GM13977 (cell line): ENCODE measurements around the gene CUX1.
"Not testable (repeated sequence)": the region's sequence is repeated elsewhere in the genome, so short reads cannot be mapped to it uniquely, and the experiment has no call there.

Source experiments
- DNase-seq: peaks from one replicate; pipeline ENCODE4 v3.0.0; 2012; ENCODE audit warnings: low spot score
- CTCF ChIP-seq: IDR thresholded peaks from 2 replicates; pipeline ENCODE4 v1.5.1; 2012; ENCODE audit warnings: mild to moderate bottlenecking, control low read depth; ENCODE audit not compliant: insufficient read depth; ENCODE audit errors: extremely low read depth, missing control alignments
- in situ Hi-C: fragments of 300-500 bp; cut with MboI; formaldehyde crosslinking; loops from one replicate; pipeline ENCODE4 v1.12.0; 2022; ENCODE audit warnings: low sequenced_read_pairs, low pct_unique_long_range_greater_than_20kb, mixed read lengths, inconsistent platforms; ENCODE audit not compliant: unreplicated experiment

Gene CUX1

DNA sequence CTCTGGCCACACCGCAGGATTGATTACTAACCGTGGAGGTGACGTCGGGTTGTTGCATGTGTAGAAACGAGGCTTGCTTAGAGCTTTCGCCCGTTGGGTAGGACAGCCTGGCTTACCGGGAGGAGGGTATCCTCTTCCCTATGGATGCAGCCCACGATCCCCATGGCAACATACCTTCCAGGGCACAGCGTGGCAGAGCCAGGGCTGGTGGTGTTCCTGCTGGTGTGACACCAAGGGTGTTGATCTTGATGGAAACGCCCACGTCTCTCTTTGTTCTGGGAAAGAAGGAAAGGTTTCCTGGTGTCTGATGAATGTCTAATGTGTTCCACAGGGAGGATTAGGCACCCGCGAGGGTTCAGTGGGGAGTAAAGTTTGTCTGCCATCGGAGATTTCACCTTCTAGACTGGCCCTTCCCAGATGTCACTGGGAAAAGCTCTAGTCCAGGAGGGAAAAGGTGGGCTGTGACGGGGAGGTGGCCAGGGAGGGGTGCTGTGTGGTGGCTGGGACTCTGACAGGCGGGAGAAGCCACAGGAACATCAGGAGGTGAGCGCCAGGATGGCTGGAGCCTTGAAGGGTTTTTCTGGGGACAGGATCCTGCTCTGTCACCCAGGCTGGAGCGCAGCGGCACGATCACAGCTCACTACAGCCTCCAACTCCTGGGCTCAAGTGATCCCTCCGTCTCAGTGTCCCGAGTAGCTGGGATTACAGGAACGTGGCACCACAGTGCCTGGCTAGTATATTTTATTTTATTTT, 102.1 kb downstream of the CUX1 start:
- DNase-seq = no peak
- in situ Hi-C loops = no loop called here
- TF ChIP-seq CTCF = no peak

DNA sequence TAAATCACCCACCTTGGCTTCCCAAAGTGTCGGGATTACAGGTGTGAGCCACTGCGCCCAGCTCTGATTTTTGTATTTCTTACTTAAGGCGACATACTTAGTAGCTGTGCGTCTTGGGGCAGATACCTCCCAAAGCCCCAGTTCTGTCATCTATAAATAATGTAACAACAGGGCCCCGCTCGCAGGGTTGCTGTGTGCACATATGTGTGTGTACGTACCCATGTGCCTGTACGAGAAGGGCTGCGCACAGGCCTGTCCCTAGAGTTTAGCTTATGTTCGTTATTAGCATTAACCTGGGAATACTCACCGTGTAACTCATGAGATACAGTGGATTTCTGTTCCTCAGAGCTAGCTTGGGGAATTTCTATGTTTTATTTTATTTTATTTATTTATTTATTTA, 103.6 kb downstream of the CUX1 start:
- in situ Hi-C loops = no loop called here
- no peak for TF ChIP-seq CTCF
- no peak for DNase-seq

GRCh38 chr7:101921546-101922489, 104.4 kb downstream of the CUX1 start:
- DNase-seq, in situ Hi-C loops: not testable (repeated sequence)

- TF ChIP-seq CTCF = no peak
- no peak for DNase-seq
- in situ Hi-C loops = no loop called here
Measured at GRCh38 chr7:101922631-101923601, 105.5 kb downstream of the CUX1 start.

DNA sequence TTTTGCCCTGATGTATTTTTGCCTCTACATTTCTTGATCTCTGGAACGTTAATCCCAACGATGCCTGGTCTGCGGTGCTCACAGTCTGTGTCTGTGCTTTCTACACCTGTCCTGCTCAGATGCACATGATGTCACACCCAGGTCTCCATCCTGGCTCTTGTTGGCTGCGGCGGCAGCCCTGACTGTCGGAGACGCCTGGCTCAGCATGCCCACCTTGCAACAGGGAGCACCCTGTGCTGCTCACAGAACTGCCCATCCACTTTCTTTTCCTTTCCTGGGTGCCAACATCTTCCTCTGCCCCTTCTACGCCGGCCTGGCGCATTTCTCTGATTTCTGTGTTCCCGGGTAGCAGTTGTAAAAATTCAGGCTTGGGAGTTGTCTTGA, 106.2 kb downstream of the CUX1 start:
- in situ Hi-C loops = no loop called here
- no peak for TF ChIP-seq CTCF
- no peak for DNase-seq

DNA sequence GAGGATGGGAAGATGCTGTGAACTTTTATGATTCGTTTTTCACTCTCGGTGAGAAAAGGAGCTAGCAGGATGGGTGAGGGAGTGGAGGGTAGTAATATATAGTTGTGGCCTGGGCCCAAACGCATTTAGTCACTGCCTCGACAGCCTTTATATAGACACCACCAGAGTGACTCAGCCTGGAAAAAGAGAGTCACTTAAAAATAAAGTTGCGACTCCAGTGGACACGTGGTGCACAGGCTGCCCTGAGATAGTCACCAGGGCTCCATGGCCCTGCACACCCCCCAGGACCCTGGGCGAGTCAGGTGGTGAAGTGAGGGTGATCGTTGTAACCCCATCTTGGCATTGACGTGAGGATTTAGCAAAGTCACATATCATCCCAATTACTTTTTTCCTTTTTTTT, 106.7 kb downstream of the CUX1 start:
- in situ Hi-C loops = no loop called here
- DNase-seq = no peak

More for the DNA sequence above, 106.7 kb downstream of the CUX1 start:
- TF ChIP-seq CTCF = no peak
